Stimulated activated CD4-positive, alpha-beta T cell treated with anti-CD3 and anti-CD28 coated beads, TNF-alpha, amount 100 ng/mL, for 24 hours (primary cell): ENCODE results near the gene MEG3.

Experiments
- DNase-seq, 3 experiments: peaks; one replicate each; pipeline ENCODE4 v3.0.0-alpha.2; 2020; ENCODE audit warnings: low read depth in 3 of 3

The MEG3 gene

GRCh38 chr14:100832311-100832960 lies 6.5 kb downstream of the MEG3 start:
- DNase-seq: no peak

- no peak for DNase-seq
Measured at GRCh38 chr14:100834082-100834793, 8.3 kb downstream of the MEG3 start.

- no peak for DNase-seq
Measured at GRCh38 chr14:100834794-100835547, 9.1 kb downstream of the MEG3 start.

- DNase-seq: no peak
Measured at GRCh38 chr14:100835548-100836310, 9.8 kb downstream of the MEG3 start.

DNA sequence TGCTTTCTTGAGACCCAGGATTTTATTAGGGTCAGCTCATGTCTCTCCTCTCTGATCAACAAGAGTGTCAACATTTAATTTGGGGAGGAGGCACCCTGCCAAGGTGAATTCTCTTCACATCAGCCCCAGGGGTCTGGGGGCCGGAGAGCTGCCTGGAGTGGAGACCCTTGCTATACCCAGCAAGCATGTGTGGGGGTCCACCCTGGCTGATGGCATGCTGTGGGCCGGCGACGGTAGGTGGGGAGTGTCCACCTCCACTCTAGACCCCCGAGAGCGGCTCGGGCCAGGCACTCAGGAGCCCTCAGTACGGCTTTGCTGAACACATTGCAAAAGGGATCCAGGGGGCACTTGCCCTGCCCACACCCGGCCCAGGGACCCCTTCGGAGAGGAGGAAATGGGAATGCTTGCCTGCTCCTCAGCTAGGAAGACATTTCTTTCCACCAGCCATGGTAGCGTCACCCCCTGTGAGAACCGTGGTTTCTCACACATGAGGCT lies 10.4 kb downstream of the MEG3 start:
- no peak for DNase-seq

GRCh38 chr14:100836941-100837804 lies 11.3 kb downstream of the MEG3 start:
- DNase-seq: no peak

DNA sequence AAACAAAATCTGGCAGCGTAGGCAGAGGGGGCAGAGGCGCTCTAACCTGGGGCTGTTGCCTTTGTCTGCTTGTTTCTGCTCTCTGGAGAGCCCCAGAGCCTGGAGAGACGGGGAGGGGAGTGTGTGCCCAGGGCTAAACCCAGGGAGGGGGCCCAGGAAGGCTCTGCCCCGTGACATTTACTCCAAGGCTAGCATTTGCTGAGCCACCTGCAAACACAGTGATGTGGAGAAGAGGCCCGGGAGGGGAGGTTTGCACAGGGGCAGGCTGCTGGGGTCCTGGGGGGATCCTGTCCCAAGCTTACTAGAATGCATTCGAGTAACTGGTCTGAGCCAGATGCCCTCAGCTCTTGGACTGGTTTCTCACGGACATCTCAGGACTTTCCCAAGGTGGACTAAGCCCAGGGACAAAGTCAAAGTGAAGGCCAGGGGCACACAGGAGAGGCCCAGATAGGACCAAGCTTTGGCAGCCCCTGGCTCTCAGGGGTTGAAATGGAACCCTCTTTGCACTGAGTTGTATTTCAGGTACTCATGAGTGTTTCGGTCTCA lies 12.0 kb downstream of the MEG3 start:
- no peak for DNase-seq

DNA sequence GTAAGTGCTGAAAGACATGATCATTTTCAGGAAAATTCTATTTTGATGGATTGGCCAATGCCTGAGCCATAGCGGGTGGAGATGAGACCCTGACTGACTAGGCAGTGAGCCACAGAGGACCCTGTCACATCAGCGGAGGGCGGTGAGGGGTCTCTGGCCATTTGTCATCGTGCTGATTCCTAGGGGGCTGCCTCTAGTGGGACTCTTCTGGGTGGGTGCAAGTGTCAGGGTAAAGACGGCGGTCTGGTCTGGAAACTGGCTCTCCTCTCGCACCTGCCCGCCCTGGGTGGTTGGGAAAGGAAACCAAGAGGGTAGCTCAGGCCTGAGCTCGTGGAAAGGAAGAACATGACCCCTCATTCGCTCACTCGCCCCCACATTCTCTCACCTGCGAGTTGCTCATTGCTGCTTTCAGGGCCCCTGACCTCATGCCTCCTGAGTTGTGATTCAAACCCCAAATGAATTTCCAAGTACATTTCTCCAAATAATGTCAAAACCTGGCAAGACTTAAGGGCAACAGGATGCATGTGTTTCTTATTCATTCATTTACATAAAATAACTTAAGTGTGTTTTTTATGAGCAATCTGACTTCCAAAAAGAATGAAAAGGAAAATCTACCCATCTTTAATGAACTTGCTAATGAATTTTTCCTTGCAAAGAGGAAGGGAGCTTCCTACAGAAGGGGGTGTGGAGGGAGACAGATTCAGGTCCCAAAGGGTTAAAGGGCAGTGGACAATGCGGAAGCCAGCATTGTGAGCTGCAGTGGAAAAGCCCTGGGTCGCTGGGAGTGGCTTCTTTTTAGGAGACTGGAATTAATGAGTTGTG lies 12.8 kb downstream of the MEG3 start:
- no peak for DNase-seq

DNA sequence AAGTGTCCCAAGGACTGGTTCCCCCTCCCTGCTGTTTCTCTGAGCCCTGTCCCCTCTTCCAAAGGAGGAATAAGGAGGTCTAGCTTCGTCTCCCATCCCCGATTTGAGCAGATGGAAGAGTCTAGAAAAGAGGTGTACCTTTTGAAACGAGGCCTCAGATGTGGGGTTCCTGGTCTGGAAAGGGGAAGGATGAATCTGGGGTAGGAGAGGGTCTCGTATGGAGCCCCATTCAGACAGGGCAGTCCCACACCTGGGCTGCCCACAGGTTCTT lies 13.3 kb downstream of the MEG3 start:
- DNase-seq: no peak

DNA sequence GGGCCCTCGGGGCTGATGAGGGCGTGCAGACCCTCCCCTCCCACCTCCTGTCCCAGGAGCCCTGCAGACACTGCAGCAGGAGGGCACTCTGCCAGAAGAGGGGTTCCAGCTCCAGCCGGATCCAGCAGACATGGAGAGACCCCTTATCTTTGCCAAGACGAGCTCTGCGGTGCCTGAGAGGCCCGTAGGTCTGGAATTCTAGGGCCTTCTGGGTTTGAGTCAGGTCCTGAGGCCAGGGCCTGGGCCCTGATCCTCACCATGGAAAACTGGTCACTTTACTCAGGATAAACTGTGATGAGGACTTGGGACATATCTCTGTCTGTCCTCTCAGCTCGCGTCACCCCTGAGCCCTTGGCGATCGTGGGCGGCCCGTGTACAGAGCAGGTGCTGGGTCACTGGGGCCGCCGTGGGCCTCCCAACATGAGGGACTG lies 13.8 kb downstream of the MEG3 start:
- DNase-seq: no peak

GRCh38 chr14:100840286-100841065 lies 14.6 kb downstream of the MEG3 start:
- no peak for DNase-seq

DNA sequence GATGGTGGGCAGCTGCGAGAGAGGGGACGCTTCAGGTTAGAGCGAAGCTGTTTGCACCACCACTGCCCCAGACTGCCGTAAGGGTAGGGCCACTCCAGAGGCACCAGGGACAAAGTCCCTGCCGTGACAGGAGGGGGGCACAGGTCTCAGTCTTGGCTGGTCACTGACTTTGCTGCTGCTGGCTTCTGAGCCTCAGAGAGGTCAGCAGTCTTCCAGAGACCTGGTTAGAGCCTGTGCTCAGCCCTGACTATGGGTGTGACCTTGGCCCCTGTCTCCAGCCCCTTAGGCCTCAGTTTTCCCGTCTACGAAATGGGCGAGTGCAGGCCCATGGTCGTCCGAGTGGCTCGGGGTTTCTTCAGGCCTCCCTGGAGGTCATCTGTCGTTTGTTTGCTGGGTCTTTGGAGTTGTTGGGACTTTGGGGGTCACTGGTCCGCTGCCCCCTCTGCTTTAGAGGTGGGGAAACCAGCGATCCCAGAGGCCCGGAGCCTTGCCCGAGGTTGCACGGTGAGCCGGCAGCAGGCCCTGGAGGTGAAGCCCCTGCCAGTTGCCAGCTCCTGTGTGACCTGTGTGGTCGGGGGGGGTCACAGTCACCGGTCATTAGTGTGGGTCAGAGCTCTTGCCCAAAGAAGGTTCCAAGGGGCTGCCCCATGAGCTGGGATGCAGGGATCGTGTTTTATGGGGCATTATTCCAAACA lies 15.3 kb downstream of the MEG3 start:
- no peak for DNase-seq

- no peak for DNase-seq
Measured at GRCh38 chr14:100841761-100842403, 16.0 kb downstream of the MEG3 start.

DNA sequence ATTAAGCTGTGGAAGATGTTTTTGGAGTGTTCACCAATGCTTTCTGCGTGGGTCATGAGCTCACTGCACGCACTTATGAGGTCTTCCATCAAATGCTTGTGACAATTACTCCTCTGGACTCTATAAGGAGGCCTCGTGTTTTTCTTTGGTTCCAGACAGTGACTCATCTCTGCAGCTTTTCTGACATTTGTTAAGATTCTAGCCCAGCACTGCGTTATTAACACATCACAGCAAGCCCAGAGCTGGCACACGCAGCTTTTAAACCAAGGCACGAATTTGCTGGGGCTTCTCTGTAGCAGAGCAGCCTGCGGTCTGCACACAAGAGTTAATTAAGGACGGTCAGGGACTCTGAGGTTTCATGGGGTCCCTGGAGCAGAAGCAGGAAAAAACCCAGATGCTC lies 16.9 kb downstream of the MEG3 start:
- DNase-seq: no peak

- DNase-seq: no peak
Measured at GRCh38 chr14:100844082-100844408, 18.1 kb downstream of the MEG3 start.

DNA sequence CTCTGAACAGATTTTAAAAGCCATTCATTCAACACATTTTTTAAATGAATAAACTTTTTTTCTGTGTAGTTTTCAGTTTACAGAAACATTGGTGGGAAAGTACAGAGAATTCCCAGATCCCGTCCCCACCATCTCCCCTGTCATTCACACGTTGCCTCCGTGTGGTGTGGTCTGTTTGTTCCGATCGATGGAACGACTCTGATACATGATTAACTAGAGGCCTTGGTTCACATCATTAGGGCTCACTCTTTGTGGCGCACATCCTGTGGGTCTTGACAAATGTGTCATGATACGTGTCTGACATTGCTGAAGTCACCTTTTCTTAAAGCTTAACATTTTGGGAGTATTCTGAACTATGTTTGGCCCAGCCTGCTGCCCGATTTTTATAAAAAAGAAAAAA lies 18.5 kb downstream of the MEG3 start:
- DNase-seq: no peak

DNA sequence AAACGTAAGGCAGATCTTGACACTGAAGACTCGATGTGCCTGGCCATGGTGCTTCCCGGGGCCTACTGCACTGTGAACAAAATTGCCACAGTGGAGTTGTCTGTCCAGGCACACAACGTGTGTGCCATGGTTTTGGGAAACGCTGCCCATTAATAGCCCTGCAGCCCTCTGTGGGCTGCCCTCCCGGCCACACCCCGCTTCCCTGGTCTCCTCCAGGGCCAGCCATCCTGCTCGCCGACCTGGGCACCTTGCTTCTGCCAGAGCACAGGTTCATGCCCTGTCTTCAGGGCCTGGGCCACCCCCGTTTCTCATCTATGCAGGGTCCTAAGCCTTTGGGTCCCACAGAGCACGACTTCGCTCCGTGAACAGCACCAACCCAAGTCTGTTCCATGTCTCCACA lies 18.9 kb downstream of the MEG3 start:
- no peak for DNase-seq

DNA sequence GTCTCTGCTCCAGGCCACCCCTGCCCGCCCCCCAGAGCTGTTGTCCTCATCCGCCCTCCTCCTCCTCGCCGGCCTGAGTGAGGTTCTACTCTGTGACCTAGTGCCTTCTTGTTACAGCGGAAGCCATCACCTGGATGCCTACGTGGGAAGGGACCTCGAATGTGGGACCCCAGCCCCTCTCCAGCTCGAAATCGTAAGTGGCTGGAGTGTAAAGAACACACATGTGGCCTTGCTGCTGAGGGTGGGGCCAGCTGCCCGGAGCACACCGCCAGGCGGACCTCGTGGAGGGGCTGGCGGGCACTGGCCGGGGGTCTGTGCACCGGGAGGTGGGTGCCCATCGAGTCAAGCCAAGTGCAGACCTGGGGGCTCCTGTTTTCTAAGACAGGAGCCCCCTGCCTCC lies 19.4 kb downstream of the MEG3 start:
- no peak for DNase-seq
